BJ (cell line): Measurements from ENCODE around the gene TFDP2. TPM values are rescaled to one million over a fixed set of nuclear protein-coding genes. Genes with fewer than 3 reads are reported as not detected.
"Not testable (repeated sequence)": the region's sequence is repeated elsewhere in the genome, so short reads cannot be mapped to it uniquely, and the experiment has no call there.

ENCODE experiments used
- CTCF ChIA-PET: fragments of 350-600 bp; formaldehyde crosslinking; extraction: SDS; loops from one replicate; lab custom pipeline; 2021; ENCODE audit warnings: antibody characterized with exemption, inconsistent platforms; lab: Yijun Ruan, JAX
- POLR2A ChIA-PET: fragments of 300-600 bp; sonication (Branson Sonifier 250); formaldehyde crosslinking; extraction: SDS; loops from one replicate; lab custom pipeline; 2021; ENCODE audit warnings: antibody characterized with exemption; lab: Charles Lee
- DNase-seq: peaks from one replicate; pipeline ENCODE4 v3.0.0-alpha.2; 2011; ENCODE audit warnings: low read depth
- H3K27me3 ChIP-seq: 2 replicates; pipeline ENCODE4 v1.6.0; 2011; ENCODE audit warnings: low read length; ENCODE audit not compliant: control insufficient read depth, insufficient read depth
- H3K36me3 ChIP-seq: 2 replicates; pipeline ENCODE4 v1.5.1; 2011; ENCODE audit warnings: low read length; ENCODE audit not compliant: control insufficient read depth, insufficient read depth
- H3K4me3 ChIP-seq: 2 replicates; pipeline ENCODE4 v1.5.1; 2011; ENCODE audit warnings: low read depth, mild to moderate bottlenecking, control low read depth, low read length
- polyA plus RNA-seq: library from polyadenylated mRNA; depleted of rRNA; stranded (reverse); fragments of >200 nt; gene quantifications from 2 replicates; pipeline ENCODE4 v1.2.3, GENCODE V29; 2011
- TF ChIP-seq, protein P1 (sequence below): IDR thresholded peaks from 2 replicates; pipeline ENCODE4 v1.5.1; 2011; ENCODE audit warnings: low read depth, mild to moderate bottlenecking, control low read depth, inconsistent platforms, low read length, moderate library complexity; ENCODE audit not compliant: insufficient read depth

The TFDP2 gene
- polyA plus RNA-seq, 1 experiment = 10.9 TPM

DNA sequence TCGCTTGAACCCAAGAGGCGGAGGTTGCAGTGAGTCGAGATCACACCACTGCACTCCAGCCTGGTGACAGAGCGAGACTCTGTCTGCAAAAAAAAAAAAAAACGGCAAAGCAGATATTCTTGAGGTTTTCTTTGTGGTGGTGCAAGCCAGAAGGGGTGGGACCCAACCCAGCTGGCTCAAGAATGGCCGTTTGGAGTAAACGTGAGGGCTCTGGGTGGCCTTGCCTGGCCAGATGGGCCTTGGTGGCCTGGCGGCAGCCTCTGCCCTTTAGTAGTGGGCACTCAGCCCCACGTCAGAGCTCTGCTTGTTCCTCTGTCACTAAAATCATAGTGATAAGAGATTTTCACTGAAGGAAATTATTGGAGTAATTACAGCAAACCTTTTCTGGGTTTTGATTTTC lies 222.4 kb downstream of the TFDP2 start:
- ChIA-PET POLR2A (no interaction called here), CTCF (interaction anchor here (1.0 to 1.6 kb wide), 3 partner anchors 13 to 51 kb away, joined by 3 to 4 read pairs (median 3); no protein-coding TSS in a partner anchor)
- no peak for DNase-seq
- no peak overlapping the region for H3K4me3 ChIP-seq
- H3K27me3 ChIP-seq = no peaks in the 10 kb centered on the region
- H3K36me3 ChIP-seq = peaks cover 3% of the 10 kb centered on the region
- TF ChIP-seq, protein P1, sequence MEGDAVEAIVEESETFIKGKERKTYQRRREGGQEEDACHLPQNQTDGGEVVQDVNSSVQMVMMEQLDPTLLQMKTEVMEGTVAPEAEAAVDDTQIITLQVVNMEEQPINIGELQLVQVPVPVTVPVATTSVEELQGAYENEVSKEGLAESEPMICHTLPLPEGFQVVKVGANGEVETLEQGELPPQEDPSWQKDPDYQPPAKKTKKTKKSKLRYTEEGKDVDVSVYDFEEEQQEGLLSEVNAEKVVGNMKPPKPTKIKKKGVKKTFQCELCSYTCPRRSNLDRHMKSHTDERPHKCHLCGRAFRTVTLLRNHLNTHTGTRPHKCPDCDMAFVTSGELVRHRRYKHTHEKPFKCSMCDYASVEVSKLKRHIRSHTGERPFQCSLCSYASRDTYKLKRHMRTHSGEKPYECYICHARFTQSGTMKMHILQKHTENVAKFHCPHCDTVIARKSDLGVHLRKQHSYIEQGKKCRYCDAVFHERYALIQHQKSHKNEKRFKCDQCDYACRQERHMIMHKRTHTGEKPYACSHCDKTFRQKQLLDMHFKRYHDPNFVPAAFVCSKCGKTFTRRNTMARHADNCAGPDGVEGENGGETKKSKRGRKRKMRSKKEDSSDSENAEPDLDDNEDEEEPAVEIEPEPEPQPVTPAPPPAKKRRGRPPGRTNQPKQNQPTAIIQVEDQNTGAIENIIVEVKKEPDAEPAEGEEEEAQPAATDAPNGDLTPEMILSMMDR = no peak

DNA sequence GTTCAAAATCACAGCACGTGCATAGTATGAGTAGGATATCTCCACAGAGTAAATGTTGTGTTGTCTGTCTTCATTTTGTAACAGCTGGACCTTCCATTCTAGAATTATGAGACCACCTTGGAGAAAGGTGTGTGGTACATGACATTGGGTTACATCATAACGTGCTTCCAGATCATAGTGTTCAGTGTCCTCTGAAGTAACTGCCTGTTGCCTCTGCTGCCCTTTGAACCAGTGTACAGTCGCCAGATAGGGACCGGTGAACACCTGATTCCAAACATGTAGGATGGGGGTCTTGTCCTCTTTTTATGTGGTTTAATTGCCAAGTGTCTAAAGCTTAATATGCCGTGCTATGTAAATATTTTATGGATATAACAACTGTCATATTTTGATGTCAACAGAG lies 223.7 kb downstream of the TFDP2 start:
- H3K27me3 ChIP-seq, H3K4me3 ChIP-seq, H3K36me3 ChIP-seq, DNase-seq: not testable (repeated sequence)
- ChIA-PET POLR2A (interaction anchor here (0.6 kb wide), 1 partner anchor 188 kb away, joined by 3 read pairs; the partner anchor contains the start of gene RNF7), CTCF (interaction anchor here (1.6 kb wide), 1 partner anchor 15 kb away, joined by 3 read pairs; no protein-coding TSS in a partner anchor)

DNA sequence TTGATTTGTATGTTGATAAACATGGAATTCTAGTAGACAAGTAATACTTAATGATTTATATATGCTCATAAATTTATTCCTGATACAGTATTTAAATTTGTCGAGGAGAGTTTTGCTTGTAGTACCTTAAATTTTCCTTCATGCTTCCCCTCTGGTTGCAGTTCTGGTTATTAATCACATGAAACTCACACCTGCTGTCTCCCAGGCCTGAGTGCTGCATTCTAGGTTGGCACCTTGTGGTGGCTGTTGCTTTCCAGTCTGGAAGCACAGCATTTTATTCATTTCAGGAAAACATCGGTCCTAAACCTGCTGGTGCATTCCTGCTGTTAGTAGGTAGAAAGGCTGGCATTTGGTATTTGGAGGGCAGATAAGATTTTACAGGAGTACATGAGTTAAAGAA lies 228.0 kb downstream of the TFDP2 start:
- DNase-seq = no peak
- Histone ChIP-seq H3K36me3 (peaks cover 3% of the 10 kb centered on the region), H3K4me3 (no peak overlapping the region), H3K27me3 (no peaks in the 10 kb centered on the region)
- CTCF ChIA-PET = no interaction called here
- POLR2A ChIA-PET = no interaction called here
- TF ChIP-seq, protein P1 = no peak

DNA sequence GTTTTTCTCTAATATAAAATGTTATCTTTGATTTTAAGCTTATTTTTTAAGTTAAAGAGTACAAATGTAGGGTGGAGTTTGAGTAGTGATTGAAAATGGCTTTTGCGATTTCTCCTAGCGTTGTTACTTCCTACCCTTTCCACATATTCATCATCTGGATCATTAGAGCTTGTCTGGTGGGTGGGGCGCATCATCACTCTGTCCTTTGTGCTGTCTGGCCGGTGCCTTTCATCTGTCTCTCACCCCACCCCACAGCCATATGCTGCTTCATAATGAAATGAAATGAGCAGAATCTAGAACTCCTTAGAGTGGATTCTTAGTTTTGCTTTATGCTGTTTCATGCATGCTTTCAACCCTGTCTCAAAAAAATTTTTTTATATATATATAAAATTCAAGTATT lies 228.6 kb downstream of the TFDP2 start:
- TF ChIP-seq, protein P1 = no peak
- DNase-seq = no peak
- ChIA-PET POLR2A (no interaction called here), CTCF (interaction anchor here (0.5 to 0.7 kb wide), 2 partner anchors 28 to 105 kb away, joined by 3 read pairs; no protein-coding TSS in a partner anchor)
- Histone ChIP-seq H3K36me3 (peaks cover 3% of the 10 kb centered on the region), H3K4me3 (no peak overlapping the region), H3K27me3 (no peaks in the 10 kb centered on the region)

DNA sequence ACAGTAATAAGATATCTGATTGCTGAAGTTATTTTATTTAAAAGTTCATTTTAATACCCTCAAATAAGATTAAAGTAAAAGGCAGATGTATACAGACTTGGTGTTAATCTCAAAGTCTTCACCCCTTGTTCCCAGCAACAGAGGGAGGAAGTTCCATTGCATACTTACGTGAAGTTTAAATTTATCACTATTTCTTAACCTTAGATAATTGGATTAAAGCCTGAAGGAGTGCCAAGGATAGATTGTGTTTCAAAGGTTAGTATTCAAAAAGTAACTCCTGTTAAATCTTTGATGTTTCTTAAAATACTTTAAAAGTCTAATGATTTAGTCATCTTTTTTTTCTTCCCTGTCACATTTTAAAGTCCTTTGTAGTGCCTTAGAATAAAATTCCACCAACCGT lies 233.6 kb downstream of the TFDP2 start:
- DNase-seq = no peak
- H3K4me3 ChIP-seq = no peak overlapping the region
- H3K27me3 ChIP-seq = no peaks in the 10 kb centered on the region
- H3K36me3 ChIP-seq = peaks cover 1% of the 10 kb centered on the region; the same call in 1 of the 2 replicates
- TF ChIP-seq, protein P1 = no peak
- ChIA-PET CTCF (no interaction called here), POLR2A (no interaction called here)

DNA sequence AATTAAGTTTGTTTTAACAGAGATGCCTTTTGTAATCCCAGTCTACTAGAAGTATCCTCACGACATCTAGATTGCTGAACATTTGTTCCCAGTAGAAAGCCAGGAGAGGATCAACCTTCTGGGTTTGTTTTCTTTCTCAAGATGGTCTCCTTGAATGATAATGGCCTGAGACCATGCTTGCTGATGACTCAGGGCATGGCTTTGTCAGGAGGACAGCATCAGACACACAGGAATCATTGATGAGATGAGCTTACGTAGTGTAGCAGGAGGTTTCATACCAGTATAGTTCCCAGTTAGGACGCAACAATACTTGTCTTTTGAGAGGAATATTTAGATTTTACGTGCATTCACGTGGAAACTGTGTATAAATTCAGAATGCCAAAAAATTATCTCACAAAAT lies 234.3 kb downstream of the TFDP2 start:
- peaks cover under 1% of the 10 kb centered on the region; the same call in 1 of the 2 replicates for H3K36me3 ChIP-seq
- H3K4me3 ChIP-seq = no peak overlapping the region
- TF ChIP-seq, protein P1 = no peak
- DNase-seq = no peak
- ChIA-PET CTCF (interaction anchor here (0.9 to 1.3 kb wide), 4 partner anchors 9 to 339 kb away, joined by 4 to 6 read pairs (median 4); no protein-coding TSS in a partner anchor), POLR2A (no interaction called here)
- H3K27me3 ChIP-seq = no peaks in the 10 kb centered on the region
